Raji (cell line): ENCODE data around the gene ZGPAT.

Experiments used
- POLR2A ChIP-seq: IDR thresholded peaks from 2 replicates; pipeline ENCODE4 v1.6.1; 2011; ENCODE audit warnings: low read depth, low read length, control low read depth; ENCODE audit not compliant: insufficient read depth

The ZGPAT gene

GRCh38 chr20:63750807-63751470 is 43.1 kb downstream of the ZGPAT start:
- no peak for TF ChIP-seq POLR2A

GRCh38 chr20:63751471-63752271 is 43.8 kb downstream of the ZGPAT start:
- TF ChIP-seq POLR2A, result no peak

GRCh38 chr20:63752411-63753101 is 44.7 kb downstream of the ZGPAT start:
- TF ChIP-seq POLR2A, result no peak

- TF ChIP-seq POLR2A, result no peak
Observed at GRCh38 chr20:63753381-63753780, 45.5 kb downstream of the ZGPAT start.

- TF ChIP-seq POLR2A, result no peak
Observed at GRCh38 chr20:63754008-63754407, 46.2 kb downstream of the ZGPAT start.

- TF ChIP-seq POLR2A, result no peak
Observed at GRCh38 chr20:63755933-63756647, 48.3 kb downstream of the ZGPAT start.

GRCh38 chr20:63756648-63756991 is 48.8 kb downstream of the ZGPAT start:
- no peak for TF ChIP-seq POLR2A

GRCh38 chr20:63758152-63758551 is 50.3 kb downstream of the ZGPAT start:
- TF ChIP-seq POLR2A, result no peak

- TF ChIP-seq POLR2A, result no peak
Observed at GRCh38 chr20:63759377-63759901, 51.6 kb downstream of the ZGPAT start.

- no peak for TF ChIP-seq POLR2A
Observed at GRCh38 chr20:63765082-63765873, 57.4 kb downstream of the ZGPAT start.

GRCh38 chr20:63765902-63766301 is 58.1 kb downstream of the ZGPAT start:
- no peak for TF ChIP-seq POLR2A

GRCh38 chr20:63766695-63767426 is 59.0 kb downstream of the ZGPAT start:
- TF ChIP-seq POLR2A, result no peak

GRCh38 chr20:63767456-63767855 is 59.6 kb downstream of the ZGPAT start:
- TF ChIP-seq POLR2A, result no peak

- no peak for TF ChIP-seq POLR2A
Observed at GRCh38 chr20:63767886-63768285, 60.0 kb downstream of the ZGPAT start.
